Kidney glomerular epithelial cell (primary cell): ENCODE measurements around the gene TRIP11.
"Not testable (repeated sequence)": the region's sequence is repeated elsewhere in the genome, so short reads cannot be mapped to it uniquely, and the experiment has no call there.

Experiments
- DNase-seq: peaks from one replicate; lab custom pipeline; 2025; lab: John Stamatoyannopoulos, UW

Gene TRIP11

DNA sequence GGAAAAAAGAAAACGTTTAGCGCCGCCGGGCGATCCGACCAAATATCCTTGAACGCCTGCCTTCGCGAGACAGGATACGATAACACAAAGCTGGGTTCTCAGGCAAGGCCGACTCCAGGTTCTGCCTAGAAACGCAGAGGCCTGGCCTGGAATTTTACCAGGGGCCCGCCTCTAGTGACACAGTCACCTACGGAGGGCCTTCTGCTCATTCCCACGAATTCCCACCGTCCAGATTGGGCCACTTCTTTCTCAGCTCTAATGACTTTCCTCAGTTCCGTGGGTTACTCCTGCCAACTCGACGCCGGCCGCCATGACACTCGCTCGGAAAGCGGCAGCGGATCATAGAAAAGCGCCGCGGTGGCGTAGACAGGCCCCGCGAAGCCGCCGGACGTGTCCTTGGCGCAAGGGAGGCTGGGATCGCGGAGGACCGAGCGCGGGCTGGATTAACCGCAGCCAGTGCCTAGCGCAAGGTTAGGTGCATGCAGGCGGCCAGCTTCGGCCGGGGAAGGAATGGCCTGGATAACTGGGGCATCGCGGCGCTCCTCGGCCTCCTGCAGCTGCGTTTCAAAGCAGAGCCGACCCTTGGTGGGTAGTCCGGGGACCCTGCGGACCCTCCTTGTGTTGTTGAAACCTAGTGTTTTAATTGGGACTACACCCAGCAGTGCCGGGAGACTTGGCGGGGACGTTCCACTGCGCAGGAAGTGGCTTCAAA, at the start of gene TRIP11:
TSS of gene TRIP11 (minus strand) at position 341 of the 712 bp plus-strand sequence. CDS start 374 bp downstream, outside the sequence.
- peak; percentile 84 for DNase-seq

DNA sequence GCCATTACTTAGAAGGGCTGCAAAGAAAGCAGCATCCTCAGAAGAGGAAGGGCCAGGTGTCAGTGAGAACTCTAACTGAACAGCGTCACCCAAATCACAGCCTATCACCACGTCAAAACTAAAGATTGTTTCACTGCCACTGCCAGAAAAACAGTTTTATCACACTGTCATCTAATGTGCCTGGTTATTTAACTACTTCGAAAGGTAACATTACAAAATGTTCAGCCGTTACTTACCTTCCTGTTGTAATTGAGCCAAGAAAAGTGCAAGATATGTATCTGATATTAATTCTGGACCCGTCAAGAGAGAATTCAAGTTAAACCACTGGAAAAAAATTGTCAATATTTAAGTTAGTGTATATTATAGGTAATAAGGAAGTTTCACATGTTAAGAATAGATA, 48.6 kb upstream of the TRIP11 start:
- no peak for DNase-seq

DNA sequence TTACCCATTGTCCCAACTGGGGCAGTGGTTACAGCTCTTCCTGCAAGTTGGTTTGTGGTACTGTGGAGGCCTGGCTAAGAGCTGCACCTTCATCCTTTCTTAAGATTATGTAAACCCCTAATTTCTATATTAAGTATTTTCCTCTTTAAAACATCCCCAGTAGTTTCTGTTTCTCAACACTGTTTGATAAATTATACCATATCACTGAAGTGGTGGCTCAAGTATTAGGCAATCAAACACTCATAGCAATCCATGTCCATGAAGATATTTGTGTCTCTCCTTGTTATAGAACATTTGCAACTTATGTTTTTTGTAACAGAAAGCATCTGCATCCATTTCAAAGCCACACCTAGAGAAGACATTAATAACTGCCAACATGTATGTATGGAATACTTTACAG, 34.7 kb upstream of the TRIP11 start:
- DNase-seq: no peak

DNA sequence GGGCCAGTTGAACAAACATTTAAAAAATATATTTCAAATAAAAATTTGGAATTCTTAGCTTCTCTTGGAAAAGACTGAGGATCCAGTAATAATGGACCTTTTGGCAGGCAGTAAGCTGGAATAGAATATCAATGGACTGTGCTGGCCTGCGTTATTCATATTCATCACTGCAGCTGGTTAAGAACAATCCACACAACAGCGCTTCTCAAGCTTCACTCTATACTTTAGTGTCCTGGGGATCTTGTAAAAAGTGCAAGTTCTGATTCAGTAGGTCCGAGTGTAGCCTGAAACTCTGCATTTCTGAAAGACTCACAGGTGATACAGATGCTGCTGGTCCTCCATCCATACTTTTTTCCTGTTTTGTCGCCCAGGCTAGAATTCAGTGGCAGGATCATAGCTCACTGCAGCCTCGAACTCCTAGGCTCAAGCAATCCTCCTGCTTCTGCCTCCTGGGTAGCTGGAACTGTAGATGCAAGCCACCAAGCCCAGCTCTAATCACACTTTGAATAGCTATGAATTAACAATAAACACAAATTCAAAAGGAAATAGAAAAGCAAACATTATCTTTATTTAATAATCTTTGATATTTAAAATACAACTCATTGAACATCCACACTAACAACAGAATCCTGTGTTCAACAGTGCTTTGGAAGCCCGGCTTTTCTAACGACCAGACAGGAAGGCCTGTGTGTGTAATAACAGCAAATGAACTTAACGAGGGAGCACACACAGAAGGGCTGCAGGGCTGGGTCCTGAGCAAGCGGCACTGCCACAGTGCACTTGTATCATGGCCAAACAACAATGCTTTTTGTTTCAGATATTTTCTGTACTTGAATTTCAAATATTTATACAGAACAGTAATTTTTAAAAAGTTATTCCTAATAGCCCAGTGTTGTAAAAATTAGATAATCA, 18.4 kb upstream of the TRIP11 start:
- no peak for DNase-seq

DNA sequence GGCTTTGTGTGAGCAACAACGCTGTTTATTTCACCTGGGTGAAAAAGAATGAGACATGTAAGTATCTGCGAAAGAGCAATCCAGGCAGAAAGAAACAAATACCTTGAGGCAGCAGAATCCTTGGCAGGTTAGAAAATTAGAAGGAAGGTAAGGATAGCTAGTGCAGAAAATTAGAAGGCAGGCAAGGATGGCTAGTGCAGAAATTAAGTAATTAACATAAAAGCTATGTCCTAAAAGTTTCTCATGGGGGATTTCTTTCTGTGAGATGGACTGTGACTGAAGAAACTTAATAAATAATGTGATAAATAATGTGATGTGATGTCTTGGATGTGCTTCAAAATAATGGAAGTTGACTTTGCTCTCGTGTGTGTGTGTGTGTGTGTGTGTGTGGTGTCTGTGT, 9.9 kb upstream of the TRIP11 start:
- no peak for DNase-seq

DNA sequence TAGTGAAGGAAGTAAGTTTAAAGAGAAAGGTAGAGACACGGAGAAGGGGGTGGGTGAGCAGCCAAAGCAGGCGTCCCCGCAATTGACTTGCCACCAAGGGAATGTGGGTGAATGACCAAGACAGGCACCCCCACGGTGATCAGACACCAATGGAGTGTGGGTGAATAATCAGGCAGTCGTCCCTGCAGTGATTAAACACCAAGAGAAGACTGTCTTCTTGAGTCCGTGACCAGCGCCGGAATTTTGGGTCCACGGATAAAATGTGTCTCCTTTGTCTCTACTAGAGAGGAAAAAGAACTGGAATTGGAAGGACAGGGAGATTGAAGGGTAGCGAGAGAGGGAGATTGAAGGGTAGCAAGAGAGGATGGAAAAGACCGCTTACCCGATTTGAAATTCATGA, 9.4 kb upstream of the TRIP11 start:
- DNase-seq: not testable (repeated sequence)

DNA sequence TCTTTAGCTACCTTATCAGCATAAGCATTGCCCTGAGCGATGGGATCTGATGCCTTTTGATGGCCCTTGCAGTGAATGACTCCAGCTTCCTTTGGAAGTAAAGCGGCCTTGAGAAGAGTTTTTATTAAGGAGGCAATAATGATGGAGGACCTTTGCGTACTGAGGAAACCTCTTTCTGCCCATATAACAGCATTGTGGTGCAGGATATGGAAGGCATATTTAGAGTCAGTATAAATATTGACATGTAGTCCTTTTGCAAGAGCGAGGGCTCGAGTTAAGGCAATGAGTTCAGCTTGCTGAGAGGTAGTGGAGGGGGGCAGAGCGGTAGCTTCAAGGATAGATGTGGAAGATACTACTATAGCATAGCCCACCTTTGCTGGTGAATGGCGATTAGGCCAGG, 6.0 kb upstream of the TRIP11 start:
- not testable (repeated sequence) for DNase-seq

DNA sequence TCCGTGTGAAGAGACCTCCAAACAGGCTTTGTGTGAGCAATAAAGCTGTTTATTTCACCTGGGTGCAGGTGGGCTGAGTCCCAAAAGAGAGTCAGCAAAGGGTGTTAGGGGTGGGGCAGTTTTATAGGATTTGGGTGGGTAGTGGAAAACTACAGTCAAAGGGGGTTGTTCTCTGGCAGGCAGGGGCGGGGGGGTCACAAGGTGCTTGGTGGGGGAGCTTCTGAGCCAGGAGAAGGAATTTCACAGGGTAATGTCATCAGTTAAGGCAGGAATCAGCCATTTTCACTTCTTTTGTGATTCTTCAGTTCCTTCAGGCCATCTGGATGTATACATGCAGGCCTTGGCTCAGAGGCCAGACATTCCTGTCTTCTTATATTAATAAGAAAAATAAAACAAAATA, 1.9 kb upstream of the TRIP11 start:
- not testable (repeated sequence) for DNase-seq

DNA sequence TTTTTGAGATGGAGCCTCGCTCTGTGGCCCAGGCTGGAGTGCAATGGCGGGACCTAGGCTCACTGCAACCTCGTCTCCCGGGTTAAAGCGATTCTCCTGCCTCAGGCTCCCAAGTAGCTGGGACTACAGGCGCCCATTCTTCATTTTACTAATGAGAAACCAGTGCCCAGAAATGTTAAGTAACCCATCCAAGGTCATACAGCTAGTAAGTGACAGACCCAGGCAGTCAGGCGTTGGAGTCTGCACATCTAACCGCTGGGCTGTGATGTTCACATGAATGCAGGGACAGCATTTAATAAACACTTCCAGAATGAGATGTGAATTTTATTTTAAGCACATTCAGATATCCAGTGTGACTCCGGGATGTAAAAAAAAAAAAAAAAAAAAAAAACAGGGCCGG, 1.3 kb upstream of the TRIP11 start:
- no peak for DNase-seq

DNA sequence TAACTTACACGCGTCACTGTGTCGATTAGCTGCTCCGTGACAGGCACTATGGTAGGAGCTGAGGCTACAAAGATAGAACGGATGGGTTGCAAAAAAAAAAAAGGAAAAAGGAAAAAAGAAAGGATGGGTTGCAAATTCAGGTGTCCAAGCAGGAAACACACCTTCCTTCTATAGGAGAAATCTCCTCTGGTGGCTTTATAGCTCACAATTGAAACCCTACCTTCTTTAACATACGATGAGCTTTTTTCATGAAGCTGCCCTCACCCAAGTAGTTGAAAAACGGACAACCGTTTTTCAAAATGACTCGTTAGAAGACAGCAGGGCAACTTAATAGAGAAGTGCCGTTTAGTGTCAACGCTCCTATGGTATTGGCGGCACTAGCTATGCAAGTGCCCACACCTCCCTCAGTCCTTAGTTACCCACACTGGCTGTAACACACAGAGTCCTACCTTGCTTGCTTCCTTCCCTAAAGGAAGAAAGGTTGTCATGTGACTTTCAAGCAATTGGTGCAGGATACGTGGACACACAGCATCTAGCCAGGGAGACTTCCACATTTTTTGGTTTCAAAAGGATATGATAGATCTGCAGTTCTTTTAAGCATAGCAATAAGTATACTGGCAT, 682 bp upstream of the TRIP11 start:
- DNase-seq: no peak

DNA sequence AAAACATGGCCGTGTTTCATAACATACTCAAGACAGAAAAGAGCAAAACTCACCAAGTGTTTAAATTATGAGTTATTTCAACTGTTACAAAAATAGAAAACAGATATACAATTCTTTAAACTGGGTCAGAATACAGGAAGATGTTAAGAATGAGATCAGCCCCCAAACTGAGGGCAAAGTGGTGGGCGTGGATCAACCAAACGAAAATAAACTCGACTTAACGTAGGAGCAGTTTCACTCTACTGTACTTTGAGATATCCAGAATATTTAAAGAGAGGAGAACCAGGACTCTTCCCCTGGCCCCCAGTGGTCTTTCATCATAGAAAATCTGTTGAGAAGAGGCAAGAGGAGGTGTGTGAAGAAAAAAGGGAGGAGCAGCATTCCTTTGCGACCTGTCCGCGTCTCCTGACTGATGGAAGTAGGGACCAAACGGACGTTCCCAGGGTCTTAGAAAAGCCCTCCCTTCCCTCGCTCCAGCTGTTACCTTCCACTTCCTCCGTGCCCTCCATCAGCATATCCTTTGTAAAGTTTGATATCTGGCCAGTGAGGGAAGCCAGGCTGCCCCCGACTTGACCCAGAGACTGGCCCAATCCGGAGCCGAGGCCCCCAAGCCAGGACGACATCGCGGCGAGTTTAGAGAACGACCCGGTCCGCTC, 668 bp downstream of the TRIP11 start:
- peak; percentile 74 for DNase-seq

DNA sequence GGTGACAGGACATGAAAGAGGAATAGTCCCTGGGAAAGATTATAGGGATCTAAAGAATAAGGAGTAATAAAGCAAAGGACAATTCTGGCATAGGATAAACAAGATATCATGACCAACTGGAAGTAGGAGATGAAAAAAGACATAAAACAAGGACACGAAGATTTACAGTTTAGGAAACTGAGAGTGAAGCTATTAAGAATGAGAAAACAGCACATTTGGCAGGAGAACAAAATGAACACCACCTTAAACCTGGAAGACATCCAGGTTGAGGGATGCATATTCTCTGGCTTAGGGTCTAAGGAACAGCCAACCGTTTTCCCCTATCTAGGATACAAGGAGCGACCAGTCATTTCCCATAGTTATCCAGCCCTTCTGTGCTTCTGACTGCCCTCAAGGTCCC, 1.9 kb downstream of the TRIP11 start:
- DNase-seq: no peak

DNA sequence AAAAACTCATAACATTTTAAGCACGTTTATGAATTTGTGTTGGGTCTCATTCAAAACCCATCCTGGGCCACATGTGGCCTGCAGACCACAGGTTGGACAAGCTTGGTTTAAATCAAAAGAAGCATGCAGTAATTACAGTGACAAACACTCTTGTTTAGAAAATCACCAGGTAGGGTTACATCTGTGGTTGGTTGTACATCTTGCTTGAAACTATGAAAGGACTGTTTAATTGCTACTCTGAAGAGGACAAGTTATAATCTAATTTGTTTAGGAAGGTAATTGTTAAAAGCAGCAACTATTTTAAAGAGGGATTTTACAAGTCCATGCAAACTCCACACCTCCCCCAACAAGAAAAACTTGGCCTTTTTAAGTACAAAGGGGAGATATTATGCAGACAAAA, 4.0 kb downstream of the TRIP11 start:
- DNase-seq: no peak

DNA sequence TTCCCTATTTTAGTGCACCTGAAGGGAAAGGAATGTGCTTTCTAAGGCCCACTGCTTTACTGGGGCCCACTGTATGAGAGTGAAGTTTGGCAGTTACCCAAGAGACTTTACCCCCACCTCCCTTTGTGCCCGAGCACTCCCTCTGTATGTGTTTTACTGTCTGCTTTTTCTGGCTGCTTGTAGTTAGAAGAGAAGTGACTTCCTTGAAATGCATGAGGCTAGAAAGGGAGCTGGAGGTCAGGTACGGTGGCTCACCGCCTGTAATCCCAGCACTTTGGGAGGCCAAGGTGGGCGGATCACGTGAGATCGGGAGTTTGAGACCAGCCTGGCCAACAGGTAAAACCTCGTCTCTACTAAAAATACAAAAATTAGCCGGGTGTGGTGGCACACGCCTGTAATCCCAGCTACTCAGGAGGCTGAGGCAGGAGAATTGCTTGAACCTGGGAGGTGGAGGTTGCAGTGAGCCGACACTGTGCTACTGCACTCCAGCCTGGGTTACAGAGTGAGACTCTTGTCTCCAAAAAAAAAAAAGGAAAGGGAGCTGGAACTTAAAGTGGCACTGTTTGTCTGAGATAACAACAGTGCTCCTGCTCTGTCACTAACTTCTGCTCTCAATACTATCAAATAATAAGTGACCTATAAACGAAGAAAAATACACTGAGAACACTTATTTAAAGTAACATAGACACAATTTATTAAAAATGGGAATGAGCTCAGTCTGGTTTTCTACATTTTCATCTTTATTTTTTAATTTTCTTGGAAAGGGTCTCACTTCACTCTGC, 5.8 kb downstream of the TRIP11 start:
- DNase-seq: no peak

DNA sequence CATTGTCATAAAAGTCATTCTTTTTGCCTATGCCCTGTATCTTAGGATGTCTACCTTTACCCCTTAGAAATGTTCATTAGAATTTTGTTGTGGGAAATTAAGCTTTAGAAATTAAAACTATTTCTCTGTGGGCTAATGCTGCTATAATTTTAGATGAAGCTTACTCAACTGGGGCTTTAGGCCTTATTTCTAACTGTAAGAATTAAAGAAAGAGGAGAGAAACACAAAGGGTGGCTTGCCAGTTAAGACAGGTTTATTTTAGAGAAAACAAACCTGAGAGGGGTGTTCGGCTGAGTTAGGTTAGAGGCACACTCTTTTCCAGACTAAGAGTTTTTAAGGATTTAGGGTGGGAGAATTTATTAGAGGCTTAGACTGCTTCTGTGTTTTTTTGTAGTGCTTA, 6.4 kb downstream of the TRIP11 start:
- DNase-seq: no peak

DNA sequence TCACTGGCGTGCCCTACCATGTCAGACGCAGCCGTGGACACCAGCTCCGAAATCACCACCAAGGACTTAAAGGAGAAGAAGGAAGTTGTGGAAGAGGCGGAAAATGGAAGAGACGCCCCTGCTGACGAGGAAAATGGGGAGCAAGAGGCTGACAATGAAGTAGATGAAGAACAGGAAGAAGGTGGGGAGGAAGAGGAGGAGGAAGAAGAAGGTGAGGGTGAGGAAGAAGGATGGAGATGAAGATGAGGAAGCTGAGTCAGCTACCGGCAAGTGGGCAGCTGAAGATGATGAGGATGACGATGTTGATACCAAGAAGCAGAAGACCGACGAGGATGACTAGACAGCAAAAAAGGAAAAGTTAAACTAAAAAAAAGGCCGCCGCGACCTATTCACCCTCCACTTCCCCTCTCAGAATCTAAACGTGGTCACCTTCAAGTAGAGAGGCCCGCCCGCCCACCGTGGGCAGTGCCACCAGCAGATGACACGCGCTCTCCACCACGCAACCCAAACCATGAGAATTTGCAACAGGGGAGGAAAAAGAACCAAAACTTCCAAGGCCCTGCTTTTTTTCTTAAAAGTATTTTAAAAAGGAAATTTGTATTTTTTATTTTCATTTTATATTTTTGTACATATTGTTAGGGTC, 13.2 kb downstream of the TRIP11 start:
- no peak for DNase-seq

DNA sequence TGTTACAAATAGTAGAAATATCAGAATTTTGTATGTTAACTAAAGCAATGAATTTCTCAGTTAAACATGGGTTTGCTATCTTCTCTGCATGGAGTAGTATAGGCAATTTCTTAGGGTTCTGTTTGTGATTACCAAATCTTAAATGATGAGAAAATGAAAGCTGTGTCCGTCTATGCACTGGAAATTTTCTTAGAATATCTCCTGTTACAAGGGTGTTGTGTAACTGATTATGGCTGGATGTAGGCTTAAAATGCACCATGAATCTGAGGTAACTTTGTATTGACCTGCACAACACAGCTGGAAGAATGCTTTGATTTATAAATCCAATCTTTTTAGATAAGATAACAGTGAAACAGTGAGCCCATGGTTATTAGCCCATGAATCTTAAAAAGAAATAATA, 17.8 kb downstream of the TRIP11 start:
- DNase-seq: no peak

DNA sequence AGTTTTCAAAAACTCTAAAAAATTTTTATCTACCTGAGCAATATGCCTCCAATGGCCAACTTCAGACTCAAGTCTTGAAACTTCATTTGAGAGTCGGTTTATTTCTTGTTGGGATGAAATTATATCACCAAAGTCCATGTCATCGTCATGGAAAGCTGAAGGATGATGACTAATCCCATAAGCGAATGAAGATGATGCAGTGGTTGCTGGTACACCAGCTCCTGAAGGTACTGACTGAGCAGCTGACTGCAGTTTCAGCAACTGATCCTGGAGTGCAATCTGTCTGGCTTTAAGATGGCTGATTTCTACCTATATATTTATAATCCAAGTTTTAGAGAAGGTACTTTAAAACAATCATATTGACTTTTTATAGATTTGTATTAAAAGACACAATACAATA, 18.3 kb downstream of the TRIP11 start:
- DNase-seq: no peak

DNA sequence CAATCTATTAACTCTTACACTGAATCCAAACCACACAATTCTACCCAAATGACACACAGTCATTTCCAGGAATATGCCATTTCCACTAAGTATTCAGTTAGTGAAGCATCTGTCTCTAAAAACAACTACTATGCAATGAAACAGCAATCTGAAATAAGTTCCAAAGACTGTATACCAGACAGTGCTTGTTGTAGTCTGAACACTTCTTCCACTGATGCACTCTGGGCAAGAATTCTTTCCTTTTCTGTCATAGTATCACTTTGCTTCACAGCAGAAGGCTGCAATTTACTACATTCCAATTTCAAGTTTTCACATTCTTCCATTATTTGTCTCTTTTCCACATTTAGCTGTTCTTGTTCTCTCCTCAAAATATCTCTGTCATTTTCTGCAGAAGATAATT, 25.8 kb downstream of the TRIP11 start:
- DNase-seq: no peak

DNA sequence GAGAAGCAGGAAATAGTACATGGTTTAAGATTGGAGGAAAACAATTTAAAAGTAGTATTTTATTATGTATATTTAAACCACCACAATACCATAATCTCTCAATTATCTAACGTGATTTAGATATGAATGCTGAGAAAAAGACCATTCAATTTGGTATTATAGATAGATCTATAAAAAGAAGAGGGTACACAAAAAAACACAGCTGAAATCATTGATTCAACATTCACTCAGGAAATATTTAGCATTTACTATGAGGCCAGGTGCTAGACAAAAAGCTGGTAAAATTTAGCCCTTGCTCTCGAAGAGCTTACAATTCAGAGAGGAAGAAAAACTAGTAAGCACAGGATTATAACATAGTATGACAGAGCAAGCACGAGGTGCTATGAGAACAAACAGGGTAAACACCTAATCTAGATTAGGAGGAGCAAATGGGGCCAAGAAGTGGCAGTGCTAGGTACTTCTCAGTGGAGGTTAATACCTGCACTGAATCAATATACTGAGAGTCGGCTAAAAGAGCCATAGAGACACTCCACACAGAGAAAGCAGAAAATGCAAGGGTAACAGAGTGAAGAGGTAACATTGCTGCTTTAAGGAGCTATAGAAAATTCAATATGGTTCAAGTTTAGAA, 27.6 kb downstream of the TRIP11 start:
- no peak for DNase-seq

DNA sequence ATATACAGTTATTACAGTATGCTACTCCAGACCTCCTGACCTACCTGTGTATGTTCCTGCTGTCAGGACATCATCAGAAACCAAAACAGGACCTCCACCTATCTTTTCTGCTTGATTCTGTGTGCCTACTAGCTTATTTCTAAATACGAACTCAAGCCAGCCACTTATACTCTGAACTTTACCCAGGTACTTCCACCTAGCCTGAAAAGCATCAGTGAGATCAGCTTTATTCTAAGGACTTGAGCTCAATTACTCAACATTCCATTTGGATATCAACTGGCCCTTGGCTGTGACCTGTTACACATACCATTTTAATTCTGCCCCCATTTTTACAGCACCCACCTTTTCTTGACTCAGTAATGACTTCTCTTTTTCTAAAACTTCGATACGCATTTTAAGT, 29.2 kb downstream of the TRIP11 start:
- DNase-seq: no peak
